GM19467 (cell line): ENCODE data around the gene DENND5B.
"Not testable (repeated sequence)": the region's sequence is repeated elsewhere in the genome, so short reads cannot be mapped to it uniquely, and the experiment has no call there.

ENCODE experiments used
- ATAC-seq: cut with Tn5 transposase; IDR thresholded peaks from one replicate; pipeline ENCODE4 v1.9.1; 2021; ENCODE audit warnings: mild to moderate bottlenecking, moderate library complexity; ENCODE audit not compliant: unreplicated experiment

Gene DENND5B

GRCh38 chr12:31594681-31595080, 3.7 kb upstream of the DENND5B start:
- ATAC-seq, result no peak

GRCh38 chr12:31591380-31591901, 505 bp upstream of the DENND5B start:
- peak; percentile 16 for ATAC-seq

GRCh38 chr12:31589904-31590641, 863 bp downstream of the DENND5B start:
- ATAC-seq, result peak; percentile 27

- peak; percentile 27 for ATAC-seq
Measured at GRCh38 chr12:31589598-31589903, 1.4 kb downstream of the DENND5B start.

- ATAC-seq, result no peak
Measured at GRCh38 chr12:31588976-31589375, 2.0 kb downstream of the DENND5B start.

GRCh38 chr12:31586728-31587127, 4.2 kb downstream of the DENND5B start:
- ATAC-seq, result no peak

GRCh38 chr12:31585895-31586294, 5.0 kb downstream of the DENND5B start:
- ATAC-seq, result no peak

GRCh38 chr12:31585271-31585670, 5.7 kb downstream of the DENND5B start:
- ATAC-seq, result no peak

GRCh38 chr12:31584782-31585181, 6.2 kb downstream of the DENND5B start:
- ATAC-seq, result no peak

GRCh38 chr12:31583878-31584277, 7.1 kb downstream of the DENND5B start:
- ATAC-seq, result no peak

- no peak for ATAC-seq
Measured at GRCh38 chr12:31582155-31582554, 8.8 kb downstream of the DENND5B start.

- ATAC-seq, result peak; percentile 70
Measured at GRCh38 chr12:31578632-31579031, 12.3 kb downstream of the DENND5B start.

- ATAC-seq, result no peak
Measured at GRCh38 chr12:31574803-31575575, 15.9 kb downstream of the DENND5B start.

GRCh38 chr12:31574367-31574766, 16.6 kb downstream of the DENND5B start:
- ATAC-seq, result not testable (repeated sequence)

GRCh38 chr12:31572900-31573600, 17.9 kb downstream of the DENND5B start:
- no peak for ATAC-seq

GRCh38 chr12:31570880-31571279, 20.1 kb downstream of the DENND5B start:
- no peak for ATAC-seq

- not testable (repeated sequence) for ATAC-seq
Measured at GRCh38 chr12:31569517-31569916, 21.4 kb downstream of the DENND5B start.

- ATAC-seq, result no peak
Measured at GRCh38 chr12:31568498-31568897, 22.4 kb downstream of the DENND5B start.

- no peak for ATAC-seq
Measured at GRCh38 chr12:31567029-31567428, 23.9 kb downstream of the DENND5B start.

GRCh38 chr12:31566547-31566946, 24.4 kb downstream of the DENND5B start:
- ATAC-seq, result no peak

- no peak for ATAC-seq
Measured at GRCh38 chr12:31562594-31563328, 28.2 kb downstream of the DENND5B start.
